NCI-H526 (cell line): ENCODE measurements around the gene SLC23A2.
A peak's percentile ranks its signal among the peaks of the same experiment; 100 is the strongest.
"Not testable (repeated sequence)": the region's sequence is repeated elsewhere in the genome, so short reads cannot be mapped to it uniquely, and the experiment has no call there.

Experiments
- DNase-seq, 2 experiments: peaks; one replicate each; lab custom pipeline; 2025; lab: John Stamatoyannopoulos, UW

The SLC23A2 gene

GRCh38 chr20:4902788-4903187 lies 98.5 kb downstream of the SLC23A2 start:
- no peak for DNase-seq

GRCh38 chr20:4901031-4901818 lies 100.1 kb downstream of the SLC23A2 start:
- no peak for DNase-seq

GRCh38 chr20:4898282-4899244 lies 102.7 kb downstream of the SLC23A2 start:
- DNase-seq: no peak

- DNase-seq: no peak
These were observed 103.7 kb downstream of the SLC23A2 start for GRCh38 chr20:4897600-4897999.

GRCh38 chr20:4896971-4897497 lies 104.3 kb downstream of the SLC23A2 start:
- peak in 1 of 2 experiments; percentile 37 for DNase-seq

GRCh38 chr20:4896119-4896702 lies 105.1 kb downstream of the SLC23A2 start:
- no peak for DNase-seq

- DNase-seq: no peak
These were observed 106.3 kb downstream of the SLC23A2 start for GRCh38 chr20:4894981-4895381.

GRCh38 chr20:4894409-4894808 lies 106.9 kb downstream of the SLC23A2 start:
- DNase-seq: no peak

GRCh38 chr20:4893709-4894108 lies 107.6 kb downstream of the SLC23A2 start:
- no peak for DNase-seq

GRCh38 chr20:4891997-4892396 lies 109.3 kb downstream of the SLC23A2 start:
- DNase-seq: no peak

GRCh38 chr20:4891190-4891763 lies 110.0 kb downstream of the SLC23A2 start:
- DNase-seq: no peak

- DNase-seq: no peak
These were observed 111.9 kb downstream of the SLC23A2 start for GRCh38 chr20:4889446-4889845.

GRCh38 chr20:4887586-4887985 lies 113.7 kb downstream of the SLC23A2 start:
- DNase-seq: no peak

GRCh38 chr20:4886771-4887527 lies 114.4 kb downstream of the SLC23A2 start:
- DNase-seq: no peak

GRCh38 chr20:4885877-4886276 lies 115.4 kb downstream of the SLC23A2 start:
- no peak for DNase-seq

GRCh38 chr20:4883546-4883945 lies 117.8 kb downstream of the SLC23A2 start:
- no peak for DNase-seq

- DNase-seq: no peak
These were observed 118.3 kb downstream of the SLC23A2 start for GRCh38 chr20:4883051-4883450.

GRCh38 chr20:4881006-4881730 lies 120.1 kb downstream of the SLC23A2 start:
- DNase-seq: no peak

GRCh38 chr20:4880051-4880450 lies 121.3 kb downstream of the SLC23A2 start:
- no peak for DNase-seq

GRCh38 chr20:4878099-4878498 lies 123.2 kb downstream of the SLC23A2 start:
- DNase-seq: not testable (repeated sequence)
